Stimulated activated CD8-positive, alpha-beta memory T cell treated with anti-CD3 and anti-CD28 coated beads, Interleukin-4, amount 100 ng/mL, for 1 hour (primary cell): Measurements from ENCODE around the gene TYMP.
A peak's percentile ranks its signal among the peaks of the same experiment; 100 is the strongest.
"Not testable (repeated sequence)": the region's sequence is repeated elsewhere in the genome, so short reads cannot be mapped to it uniquely, and the experiment has no call there.

Source experiments
- DNase-seq, 2 donors: peaks; one replicate each; pipeline ENCODE4 v3.0.0-alpha.2; 2020; ENCODE audit warnings: low read depth in 2 of 2, low spot score in 1 of 2

The TYMP gene

GRCh38 chr22:50525104-50525857 lies 4.5 kb downstream of the TYMP start, which contains the start of gene SCO2:
Gene SCO2 (minus strand): TSS chr22:50525598. CDS start chr22:50524411, 1,187 bp downstream.
- DNase-seq: peak; percentile 85 to 96

DNA sequence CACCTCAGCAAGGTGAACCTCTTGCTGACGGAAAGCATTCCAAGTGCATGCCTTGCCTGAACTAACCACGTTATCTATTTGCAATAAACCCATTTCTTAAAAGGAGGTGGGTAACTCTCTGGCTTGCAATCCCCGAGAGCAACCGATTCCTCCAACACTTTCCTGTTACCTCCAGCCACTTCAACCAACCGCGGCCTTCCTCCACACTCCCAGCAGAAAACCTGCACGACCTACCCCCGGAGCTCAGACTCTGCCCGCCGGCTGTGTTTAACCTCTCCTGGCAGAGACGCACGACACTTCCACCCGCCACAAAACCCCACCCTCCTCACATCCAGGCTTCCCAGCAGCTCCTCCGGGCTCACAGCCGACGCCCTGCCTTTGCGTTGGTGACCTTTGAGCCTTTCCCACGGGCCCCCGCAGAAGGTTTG lies 5.1 kb downstream of the TYMP start:
- no peak for DNase-seq

GRCh38 chr22:50523806-50524675 lies 5.8 kb downstream of the TYMP start:
- no peak for DNase-seq

- DNase-seq: no peak
These were observed 6.4 kb downstream of the TYMP start for GRCh38 chr22:50523458-50523805.

DNA sequence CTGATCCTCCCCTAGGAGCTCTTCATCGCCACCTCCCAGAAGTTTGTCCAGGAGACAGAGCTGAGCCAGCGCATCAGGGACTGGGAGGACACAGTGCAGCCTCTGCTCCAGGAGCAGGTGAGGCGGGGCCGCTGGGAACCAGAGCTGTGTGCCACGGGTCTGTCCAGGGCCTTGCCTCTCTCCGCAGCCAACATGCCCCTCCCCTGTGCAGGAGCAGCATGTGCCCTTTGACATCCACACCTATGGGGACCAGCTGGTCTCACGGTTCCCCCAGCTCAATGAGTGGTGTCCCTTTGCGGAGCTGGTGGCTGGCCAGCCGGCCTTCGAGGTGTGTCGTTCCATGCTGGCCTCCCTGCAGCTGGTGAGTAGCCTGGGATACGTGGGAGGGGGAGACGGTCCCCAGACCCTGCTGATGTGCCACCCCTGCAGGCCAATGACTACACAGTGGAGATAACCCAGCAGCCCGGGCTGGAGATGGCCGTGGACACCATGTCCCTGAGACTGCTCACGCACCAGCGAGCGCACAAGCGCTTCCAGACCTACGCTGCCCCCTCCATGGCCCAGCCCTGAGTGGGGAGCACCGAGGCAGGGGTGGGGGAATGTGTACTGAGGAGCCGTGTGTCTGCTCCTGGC lies 6.9 kb downstream of the TYMP start:
- DNase-seq: no peak

- no peak for DNase-seq
These were observed 7.5 kb downstream of the TYMP start for GRCh38 chr22:50522208-50522805.

DNA sequence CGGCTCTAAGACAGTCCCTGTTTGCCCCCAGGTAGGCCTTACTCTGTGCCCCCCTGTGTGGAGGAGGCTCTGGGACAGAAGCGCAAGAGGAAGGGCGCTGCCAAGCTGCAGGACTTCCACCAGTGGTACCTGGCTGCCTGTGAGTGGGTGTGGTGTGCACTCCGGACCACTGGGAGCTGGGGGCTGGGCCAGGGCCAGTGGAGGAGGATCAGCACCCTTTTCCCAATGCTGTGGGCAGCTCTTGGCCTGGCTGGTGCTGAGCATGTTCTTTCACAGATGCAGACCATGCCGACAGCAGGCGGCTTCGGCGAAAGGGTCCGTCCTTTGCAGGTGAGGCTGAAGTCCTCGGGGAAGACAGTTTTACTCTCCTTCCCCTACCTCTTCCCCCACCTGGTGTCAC lies 8.1 kb downstream of the TYMP start:
- no peak for DNase-seq

GRCh38 chr22:50520826-50521453 lies 8.9 kb downstream of the TYMP start:
- no peak for DNase-seq

DNA sequence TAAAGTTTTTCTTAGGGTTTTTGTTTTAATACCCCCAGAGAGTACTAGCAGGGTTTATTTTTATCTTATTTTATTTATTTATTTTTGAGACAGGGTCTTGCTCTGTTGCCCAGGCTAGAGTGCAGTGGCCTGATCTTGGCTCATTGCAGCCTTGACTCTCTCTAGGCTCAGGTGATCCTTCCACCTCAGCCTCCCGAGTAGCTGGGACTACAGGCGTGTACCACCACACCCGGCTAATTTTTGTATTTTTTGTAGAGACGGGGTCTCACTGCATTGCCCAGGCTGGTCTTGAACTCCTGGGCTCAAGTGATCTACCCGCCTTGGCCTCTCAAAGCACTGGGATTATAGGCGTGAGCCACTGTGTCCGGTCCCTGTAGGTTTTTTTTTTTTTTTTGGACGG lies 9.6 kb downstream of the TYMP start:
- not testable (repeated sequence) for DNase-seq

DNA sequence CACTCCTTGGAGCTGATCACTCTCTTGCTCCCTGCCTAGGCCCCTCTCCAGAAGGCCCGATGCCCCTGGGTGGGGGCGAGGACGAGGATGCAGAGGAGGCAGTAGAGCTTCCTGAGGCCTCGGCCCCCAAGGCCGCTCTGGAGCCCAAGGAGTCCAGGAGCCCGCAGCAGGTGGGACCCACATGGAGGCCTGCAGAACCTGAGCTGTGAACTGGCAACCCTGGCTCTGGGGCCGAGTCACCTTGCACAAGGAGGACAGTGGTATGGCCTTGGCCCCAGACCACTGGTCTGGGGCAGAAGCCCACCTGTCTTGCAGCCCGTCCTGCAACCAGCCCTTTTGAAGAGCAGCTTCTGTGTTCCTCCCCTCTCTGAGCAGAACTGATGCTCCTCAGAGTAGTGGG lies 10.7 kb downstream of the TYMP start:
- no peak for DNase-seq

- no peak for DNase-seq
These were observed 11.2 kb downstream of the TYMP start for GRCh38 chr22:50518606-50519005.

DNA sequence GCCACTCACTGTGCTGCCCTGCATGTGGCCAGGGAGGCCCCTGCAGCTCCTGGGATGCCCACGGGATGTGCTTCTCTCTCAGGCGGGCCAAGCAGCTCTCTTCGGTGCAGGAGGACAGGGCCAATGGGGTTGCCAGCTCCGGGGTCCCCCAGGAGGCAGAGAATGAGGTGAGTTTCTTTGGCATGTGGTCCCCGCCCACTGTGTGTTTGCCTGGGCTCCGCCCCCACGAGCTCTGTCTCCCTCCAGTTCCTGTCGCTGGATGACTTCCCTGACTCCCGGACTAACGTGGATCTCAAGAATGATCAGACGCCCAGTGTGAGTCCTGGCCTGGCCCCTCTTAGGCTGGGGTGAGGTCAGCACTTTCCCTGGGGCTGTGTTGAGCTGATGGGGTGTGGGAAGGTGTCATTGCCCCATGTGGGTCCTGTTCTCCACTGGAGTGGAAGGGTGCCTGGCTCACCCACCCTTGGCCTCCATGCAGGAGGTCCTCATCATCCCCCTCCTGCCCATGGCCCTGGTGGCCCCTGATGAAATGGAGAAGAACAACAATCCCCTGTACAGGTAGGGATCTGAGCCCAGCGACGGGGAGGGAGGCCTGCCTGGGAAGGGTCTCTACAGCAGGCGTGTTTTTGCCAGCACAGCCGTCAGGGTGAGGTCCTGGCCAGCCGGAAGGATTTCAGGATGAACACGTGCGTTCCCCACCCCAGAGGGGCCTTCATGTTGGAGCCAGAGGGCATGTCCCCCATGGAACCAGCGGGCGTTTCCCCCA lies 12.1 kb downstream of the TYMP start:
- no peak for DNase-seq

GRCh38 chr22:50516891-50517290 lies 12.9 kb downstream of the TYMP start:
- no peak for DNase-seq

GRCh38 chr22:50516068-50516467 lies 13.7 kb downstream of the TYMP start:
- DNase-seq: no peak

DNA sequence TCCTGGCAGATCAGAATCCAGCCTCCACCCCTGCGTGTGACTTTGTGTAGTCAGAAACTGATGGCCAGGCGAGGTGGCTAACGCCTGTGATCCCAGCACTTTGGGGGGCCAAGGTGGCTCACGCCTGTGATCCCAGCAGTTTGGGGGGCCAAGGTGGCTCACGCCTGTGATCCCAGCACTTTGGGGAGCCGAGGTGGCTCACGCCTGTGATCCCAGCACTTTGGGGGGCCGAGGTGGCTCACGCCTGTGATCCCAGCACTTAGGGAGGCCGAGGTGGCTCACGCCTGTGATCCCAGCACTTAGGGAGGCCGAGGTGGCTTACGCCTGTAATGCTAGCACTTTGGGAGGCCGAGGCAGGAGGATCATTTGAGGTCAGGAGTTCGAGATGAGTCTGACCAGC lies 16.6 kb downstream of the TYMP start:
- DNase-seq: no peak

DNA sequence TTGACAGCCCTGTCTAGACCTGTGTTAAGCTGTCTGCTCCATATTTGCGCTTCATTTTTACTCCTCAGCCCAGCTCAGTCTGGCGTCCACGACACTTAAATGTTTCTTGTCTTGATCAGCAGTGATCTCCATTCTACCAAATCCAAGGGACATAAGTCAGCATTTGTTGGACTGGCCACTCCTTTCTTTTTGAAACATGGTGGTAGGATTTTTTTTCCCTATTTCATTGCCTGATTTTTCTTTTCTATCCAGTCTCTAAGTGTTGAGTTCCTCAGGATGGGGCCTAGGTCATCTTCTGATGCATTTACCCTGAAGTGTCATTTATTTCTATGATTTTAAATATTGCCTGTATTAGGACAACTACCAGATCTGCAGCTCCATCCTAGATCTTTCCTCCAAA lies 20.9 kb downstream of the TYMP start:
- DNase-seq: no peak

- DNase-seq: peak; percentile 97 to 98
These were observed 21.6 kb downstream of the TYMP start, which contains the start of gene NCAPH2 for GRCh38 chr22:50507991-50508884. Gene NCAPH2 (plus strand): TSS chr22:50508224. CDS start chr22:50508338, 114 bp downstream.

DNA sequence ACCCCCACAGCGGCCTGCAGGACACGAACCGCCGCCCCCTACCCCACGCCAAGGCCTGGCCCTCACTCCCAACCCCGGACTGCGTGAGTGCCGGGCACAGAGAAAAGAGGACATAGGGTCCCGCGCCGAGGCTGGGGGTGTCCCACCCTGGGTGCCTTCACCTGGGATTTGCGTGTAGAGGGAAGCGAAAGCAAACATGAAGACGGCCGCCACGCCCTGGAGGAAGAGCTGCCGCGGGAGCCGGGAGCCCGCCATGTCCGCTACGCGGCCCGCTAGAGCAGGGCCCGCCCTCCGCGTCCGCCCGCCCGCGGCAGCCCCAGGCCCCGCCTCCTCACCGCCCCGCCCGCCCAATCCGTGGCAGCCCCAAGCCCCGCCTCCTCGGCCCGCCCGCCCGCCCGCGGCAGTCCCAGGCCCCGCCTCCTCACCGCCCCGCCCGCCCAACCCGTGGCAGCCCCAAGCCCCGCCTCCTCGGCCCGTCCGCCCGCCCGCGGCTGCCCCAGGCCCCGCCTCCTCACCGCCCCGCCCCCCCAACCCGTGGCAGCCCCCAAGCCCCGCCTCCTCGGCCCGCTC lies 22.3 kb downstream of the TYMP start, which contains the start of gene LMF2:
Gene LMF2 (minus strand): TSS at position 282 of the 570 bp plus-strand sequence. CDS start 27 bp downstream, at position 255.
- peak; percentile 85 to 89 for DNase-seq
